ENCODE results near the gene ZP1. TPM values are rescaled to one million over a fixed set of nuclear protein-coding genes. Genes with fewer than 3 reads are reported as not detected.

ZP1 gene
- total RNA-seq, 1 donor from 2014 or later = 1.4 TPM

DNA sequence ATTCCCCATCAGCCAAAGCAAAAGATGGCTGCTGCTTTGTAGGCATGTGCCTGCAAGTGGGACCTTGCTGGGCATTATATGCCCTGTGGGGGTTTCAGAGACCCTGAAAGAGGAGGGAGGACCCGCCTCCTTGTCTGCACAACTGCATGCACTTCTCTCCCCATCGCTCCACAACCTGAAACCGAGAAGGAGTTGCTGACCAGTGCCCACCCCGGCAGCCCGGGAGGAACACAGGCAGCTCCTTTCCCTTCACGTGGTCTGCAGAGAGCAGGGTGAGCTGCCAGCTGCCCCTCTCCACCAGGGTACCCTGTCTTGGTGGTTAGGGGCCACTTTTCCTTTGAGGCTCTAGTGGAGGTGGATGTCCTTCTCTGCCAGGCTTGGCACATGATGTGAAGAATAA lies 55.6 kb downstream of the ZP1 start:
- no peak for DNase-seq (ENCODE audit: low spot score)

DNA sequence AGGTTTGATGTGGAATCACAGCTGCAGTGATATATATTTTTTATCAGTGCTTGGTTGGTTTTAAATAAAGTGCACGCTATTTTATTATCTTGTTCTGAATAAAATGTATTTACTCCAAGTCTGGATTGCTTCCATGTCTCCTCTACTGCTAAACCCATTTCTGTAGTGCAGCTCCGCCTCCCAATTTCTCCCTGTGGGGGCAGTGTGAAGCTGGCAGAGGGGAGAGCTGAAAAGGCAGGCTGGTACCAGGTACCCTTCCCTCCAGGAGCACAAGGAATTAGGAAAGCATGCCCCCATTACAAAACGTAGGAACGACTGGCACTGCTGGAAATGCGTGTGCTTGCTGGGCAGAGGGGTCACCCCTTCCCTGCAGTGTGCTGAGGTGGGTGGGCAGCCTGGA lies 56.0 kb downstream of the ZP1 start:
- DNase-seq (ENCODE audit: low spot score) = no peak

DNA sequence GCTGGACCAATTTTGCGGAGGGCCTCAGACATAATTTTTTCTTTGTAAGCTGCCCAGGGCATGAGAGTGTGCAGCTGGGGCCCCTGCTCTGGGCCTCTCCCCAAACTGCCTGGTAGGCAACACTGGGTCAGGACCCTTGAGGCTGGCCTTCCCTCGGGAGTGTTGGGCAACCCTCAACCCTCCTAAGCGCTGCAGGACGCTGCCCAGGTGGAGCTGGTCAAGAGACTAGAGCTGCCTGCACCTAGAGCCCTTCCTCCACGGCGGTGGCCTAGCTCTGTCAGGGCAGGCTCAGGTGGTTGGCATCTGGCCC lies 56.4 kb downstream of the ZP1 start:
- DNase-seq (ENCODE audit: low spot score) = no peak

DNA sequence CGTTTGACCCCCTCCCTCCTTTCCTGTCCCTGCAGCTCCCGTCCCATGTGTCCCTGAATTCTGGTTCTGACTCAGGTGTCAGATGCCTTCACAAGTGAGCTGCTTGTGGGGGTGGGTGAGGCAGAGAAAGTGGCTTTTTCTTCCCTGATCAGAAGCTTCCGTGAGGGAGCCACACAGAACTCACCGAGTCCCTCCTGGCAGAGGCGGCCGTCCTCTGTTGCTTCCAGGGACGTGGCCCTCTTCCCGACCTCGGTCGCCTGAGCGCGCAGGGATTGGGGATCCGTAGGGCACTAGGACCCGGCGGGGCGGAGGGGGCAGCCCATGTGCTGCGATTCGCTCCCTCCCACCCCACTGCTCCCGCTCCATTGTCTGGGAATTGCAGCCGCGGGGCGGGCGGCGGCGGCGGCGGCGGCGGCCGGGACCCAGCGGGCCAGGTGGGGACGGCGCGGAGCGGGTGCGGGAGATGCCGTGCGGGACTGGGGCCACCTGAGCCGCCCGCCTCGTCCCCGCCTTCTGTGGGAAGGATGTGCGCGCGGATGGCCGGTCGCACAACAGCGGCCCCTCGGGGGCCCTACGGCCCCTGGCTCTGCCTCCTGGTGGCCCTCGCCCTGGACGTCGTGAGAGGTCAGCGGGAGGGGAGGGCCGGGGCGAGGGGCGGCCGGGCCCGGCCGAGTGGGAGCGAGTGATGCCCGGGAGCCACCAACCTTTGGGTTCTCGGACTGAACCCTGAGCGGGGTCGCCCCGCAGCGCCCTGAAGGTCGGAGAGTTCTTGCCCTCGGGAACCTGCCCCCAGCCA lies 57.0 kb downstream of the ZP1 start, which contains the start of gene TMEM132A:
TMEM132A (plus strand) TSS at position 351 of the 796 bp plus-strand sequence; CDS start at position 525, 174 bp downstream.
- DNase-seq (ENCODE audit: low spot score) = peak; percentile 76

Other genes starting within 250 kb of the ZP1 start
- gene MS4A8, start 167.9 kb upstream of the ZP1 start, total RNA-seq = 0.48 TPM
- not detected for gene MS4A18, start 142.8 kb upstream of the ZP1 start, total RNA-seq
- gene MS4A15, start 110.7 kb upstream of the ZP1 start, total RNA-seq = not detected
- gene MS4A10, start 82.2 kb upstream of the ZP1 start, total RNA-seq = not detected
- 40.4 TPM for gene CCDC86, start 25.4 kb upstream of the ZP1 start, total RNA-seq
- gene PTGDR2, start 11.6 kb upstream of the ZP1 start, total RNA-seq = 0.19 TPM
- 68.3 TPM for gene PRPF19, start 39.0 kb downstream of the ZP1 start, total RNA-seq
- gene TMEM109, start 46.6 kb downstream of the ZP1 start, total RNA-seq = 116 TPM
- gene TMEM132A, start 56.9 kb downstream of the ZP1 start, total RNA-seq = 6.7 TPM
- gene SLC15A3, start 84.6 kb downstream of the ZP1 start, total RNA-seq = 47.4 TPM
- 0.87 TPM for gene CD6, start 104.1 kb downstream of the ZP1 start, total RNA-seq
- 0.26 TPM for gene CD5, start 234.9 kb downstream of the ZP1 start, total RNA-seq